Mucosa of descending colon (tissue), 3 donors: ENCODE measurements around the gene L3MBTL3. TPM values are rescaled to one million over a fixed set of nuclear protein-coding genes. Genes with fewer than 3 reads are reported as not detected.

Experiments
- ATAC-seq: fragments of 200-7000 bp; cut with Tn5 transposase; one replicate; pipeline ENCODE4 v1.9.1; 2020; ENCODE audit warnings: mild to moderate bottlenecking, moderate library complexity
- DNase-seq, 3 donors: peaks; one replicate each; pipeline ENCODE4 v3.0.0-alpha.2; 2020
- H3K36me3 ChIP-seq: fragments of 200-600 bp; one replicate; pipeline ENCODE4 v1.8.0; 2021; ENCODE audit warnings: low read depth, mild to moderate bottlenecking
- H3K4me1 ChIP-seq: fragments of 200-600 bp; one replicate; pipeline ENCODE4 v1.8.0; 2021; ENCODE audit warnings: low read depth, mild to moderate bottlenecking
- H3K4me3 ChIP-seq: fragments of 200-600 bp; one replicate; pipeline ENCODE4 v1.8.0; 2021; ENCODE audit warnings: mild to moderate bottlenecking
- H3K9me3 ChIP-seq: fragments of 200-600 bp; one replicate; pipeline ENCODE4 v1.8.0; 2021; ENCODE audit warnings: mild to moderate bottlenecking
- intact Hi-C, 2 donors: fragments of 100-400 bp; cut with DNase I in 1 of 2; cut with micrococcal nuclease in 1 of 2; formaldehyde crosslinking; loops; one replicate each; pipeline versions ENCODE4 v1.11.0 to v1.11.1; 2022; cut with DNase I, micrococcal nuclease
- total RNA-seq, 3 donors: library from RNA; stranded (reverse); fragmentation: NEBNext Ultra II Directional in 2 of 3; extraction: Animal tissue kit (Norgen Biotek cat#: 25700) in 2 of 3; gene quantifications; one replicate each; pipeline versions ENCODE4 v1.2.1 to v1.2.4, GENCODE V29; 2021 to 2023
- TF ChIP-seq, protein P1 (sequence below): fragments of 200-600 bp; IDR thresholded peaks from one replicate; pipeline ENCODE4 v1.8.0; 2022; ENCODE audit warnings: antibody characterized with exemption, mild to moderate bottlenecking
- donor health status: DM: no; HTN: no; CAD: no; lungs with moderate emphysema.
- donor health status: DM: no; HTN: no; CAD: no.
- donor health status: DM: no; HTN: yes; CAD: no.

L3MBTL3 gene
- total RNA-seq, 3 donors from 2014 or later, result 9.2 to 13.0 (median 11.1) TPM

GRCh38 chr6:130027948-130028347 lies 9.6 kb downstream of the L3MBTL3 start:
- H3K9me3 ChIP-seq, result no peaks in the 10 kb centered on the region
- no peaks in the 10 kb centered on the region for H3K4me1 ChIP-seq
- H3K36me3 ChIP-seq, result no peaks in the 10 kb centered on the region
- intact Hi-C loops, result loop anchor here in 1 of 2 donors (10.0 kb wide), 1 partner anchor 133 kb away; no protein-coding TSS in a partner anchor
- ATAC-seq (peak; percentile 76), DNase-seq (no peak)
- H3K4me3 ChIP-seq, result no peak overlapping the region
- TF ChIP-seq, protein P1, sequence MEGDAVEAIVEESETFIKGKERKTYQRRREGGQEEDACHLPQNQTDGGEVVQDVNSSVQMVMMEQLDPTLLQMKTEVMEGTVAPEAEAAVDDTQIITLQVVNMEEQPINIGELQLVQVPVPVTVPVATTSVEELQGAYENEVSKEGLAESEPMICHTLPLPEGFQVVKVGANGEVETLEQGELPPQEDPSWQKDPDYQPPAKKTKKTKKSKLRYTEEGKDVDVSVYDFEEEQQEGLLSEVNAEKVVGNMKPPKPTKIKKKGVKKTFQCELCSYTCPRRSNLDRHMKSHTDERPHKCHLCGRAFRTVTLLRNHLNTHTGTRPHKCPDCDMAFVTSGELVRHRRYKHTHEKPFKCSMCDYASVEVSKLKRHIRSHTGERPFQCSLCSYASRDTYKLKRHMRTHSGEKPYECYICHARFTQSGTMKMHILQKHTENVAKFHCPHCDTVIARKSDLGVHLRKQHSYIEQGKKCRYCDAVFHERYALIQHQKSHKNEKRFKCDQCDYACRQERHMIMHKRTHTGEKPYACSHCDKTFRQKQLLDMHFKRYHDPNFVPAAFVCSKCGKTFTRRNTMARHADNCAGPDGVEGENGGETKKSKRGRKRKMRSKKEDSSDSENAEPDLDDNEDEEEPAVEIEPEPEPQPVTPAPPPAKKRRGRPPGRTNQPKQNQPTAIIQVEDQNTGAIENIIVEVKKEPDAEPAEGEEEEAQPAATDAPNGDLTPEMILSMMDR, result no peak

DNA sequence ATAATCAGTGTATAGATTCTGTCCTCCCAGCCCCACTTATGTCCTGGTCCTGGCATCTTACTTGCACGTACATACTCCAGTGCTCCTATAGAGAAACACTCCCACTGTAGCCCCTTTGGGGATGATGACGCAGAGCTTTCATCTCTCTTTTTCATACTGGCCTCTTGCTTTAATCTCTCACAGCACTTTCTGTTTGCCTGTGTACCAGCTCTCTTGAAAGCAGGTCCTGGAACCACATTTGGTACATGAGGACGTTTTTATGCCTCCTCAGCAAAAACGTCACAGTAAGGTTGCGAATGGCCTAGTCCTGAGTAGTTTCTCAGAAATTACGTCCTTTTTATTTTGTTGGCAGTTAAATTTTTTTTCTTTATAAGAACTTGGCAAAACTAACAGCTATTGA lies 10.8 kb downstream of the L3MBTL3 start:
- no peaks in the 10 kb centered on the region for H3K36me3 ChIP-seq
- intact Hi-C loops, result loop anchor here in 1 of 2 donors (10.0 kb wide), 1 partner anchor 134 kb away; no protein-coding TSS in a partner anchor

GRCh38 chr6:130032758-130033340 lies 14.5 kb downstream of the L3MBTL3 start:
- intact Hi-C loops, result no loop called here
- no peak overlapping the region for H3K4me3 ChIP-seq
- H3K9me3 ChIP-seq, result no peaks in the 10 kb centered on the region
- DNase-seq, result no peak
- H3K4me1 ChIP-seq, result no peaks in the 10 kb centered on the region
- TF ChIP-seq, protein P1, result no peak
- H3K36me3 ChIP-seq, result no peaks in the 10 kb centered on the region
- ATAC-seq, result no peak

More for the DNA sequence above, 10.8 kb downstream of the L3MBTL3 start:
- TF ChIP-seq, protein P1, result no peak
- peak; percentile 49 for ATAC-seq
- Histone ChIP-seq H3K4me3 (no peak overlapping the region), H3K9me3 (no peaks in the 10 kb centered on the region), H3K4me1 (no peaks in the 10 kb centered on the region)
- DNase-seq, result no peak

DNA sequence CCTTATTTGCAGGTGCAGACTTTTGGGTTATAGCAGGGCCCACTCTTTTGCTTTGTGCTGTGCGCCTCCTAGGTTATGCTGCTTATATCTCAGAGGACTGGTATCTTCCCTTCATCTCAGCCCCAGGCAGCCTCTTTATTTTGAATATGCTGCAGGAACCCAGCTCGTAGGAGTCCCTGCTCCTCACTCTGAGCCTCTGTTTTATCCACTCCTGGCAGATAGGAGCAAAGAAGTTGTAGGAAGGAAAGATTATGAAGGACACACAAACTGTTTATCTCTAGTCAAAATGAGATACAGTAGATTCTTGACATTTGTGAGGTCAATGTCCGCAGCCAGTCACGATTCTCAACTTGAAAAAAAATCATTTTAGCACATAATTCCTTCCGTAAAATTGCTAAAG lies 15.6 kb downstream of the L3MBTL3 start:
- TF ChIP-seq, protein P1, result no peak
- H3K4me1 ChIP-seq, result no peaks in the 10 kb centered on the region
- H3K9me3 ChIP-seq, result no peaks in the 10 kb centered on the region
- no peak overlapping the region for H3K4me3 ChIP-seq
- H3K36me3 ChIP-seq, result no peaks in the 10 kb centered on the region
- intact Hi-C loops, result no loop called here
- ATAC-seq (no peak), DNase-seq (no peak)

DNA sequence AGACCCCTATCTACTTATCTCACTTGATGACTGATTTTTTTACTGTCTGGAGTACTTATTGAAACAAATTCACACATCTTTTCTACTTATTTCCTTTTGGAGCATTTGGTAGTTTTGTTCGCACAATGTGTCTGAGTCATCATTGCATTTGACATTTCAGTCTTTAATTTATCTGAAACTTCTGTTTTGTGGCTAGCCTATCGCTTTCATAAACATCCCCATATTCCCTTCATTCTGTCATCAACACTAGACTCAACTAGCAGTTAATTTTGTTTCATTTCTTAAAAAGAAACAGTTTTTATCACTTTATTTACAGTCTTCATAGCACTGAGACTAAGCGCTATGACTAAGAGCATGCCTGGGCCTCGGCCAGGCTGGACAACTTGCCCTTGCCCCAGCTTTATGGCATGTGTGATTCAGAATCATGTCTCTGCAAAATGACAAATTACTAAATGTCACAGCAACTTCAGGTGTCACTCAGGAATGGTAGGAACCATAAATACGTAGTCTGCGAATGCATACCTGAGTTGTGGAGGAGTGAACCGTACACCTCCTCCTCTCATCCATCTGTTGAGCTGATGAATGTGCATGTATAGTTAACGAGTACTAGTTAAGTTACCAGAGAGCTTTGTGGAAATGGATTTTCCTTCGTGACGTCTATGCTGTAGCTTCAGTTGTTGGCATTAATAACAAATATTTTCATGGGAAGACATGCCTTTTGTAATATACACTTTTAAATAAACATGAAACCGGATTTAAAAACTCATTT lies 16.2 kb downstream of the L3MBTL3 start:
- Histone ChIP-seq H3K36me3 (no peaks in the 10 kb centered on the region), H3K9me3 (no peaks in the 10 kb centered on the region), H3K4me1 (no peaks in the 10 kb centered on the region), H3K4me3 (no peak overlapping the region)
- intact Hi-C loops, result no loop called here
- ATAC-seq (peak; percentile 88), DNase-seq (no peak)
- TF ChIP-seq, protein P1, result no peak
